GM23338 (cell line): Measurements from ENCODE around the gene KCTD3. TPM values are rescaled to one million over a fixed set of nuclear protein-coding genes. Genes with fewer than 3 reads are reported as not detected.

ENCODE experiments used
- ATAC-seq: fragments of 200-7000 bp; cut with Tn5 transposase; 3 replicates; pipeline ENCODE4 v1.9.1; 2020
- DNase-seq: peaks from one replicate; pipeline ENCODE4 v3.0.0-alpha.2; 2015; ENCODE audit warnings: low spot score
- H2AFZ ChIP-seq: fragments of 200-600 bp; sonication (generic); 2 replicates; pipeline ENCODE4 v1.8.0; 2016; ENCODE audit warnings: antibody characterized with exemption, mild to moderate bottlenecking, moderate library complexity
- H3F3A ChIP-seq: fragments of 200-600 bp; sonication (generic); replicated peaks from 2 replicates; pipeline ENCODE4 v1.8.0; 2017; ENCODE audit warnings: antibody characterized with exemption, mixed run types, low read depth
- H3K27ac ChIP-seq: fragments of 200-600 bp; sonication (generic); 2 replicates; pipeline ENCODE4 v1.6.1; 2016; ENCODE audit warnings: low read depth
- H3K27me3 ChIP-seq: fragments of 200-600 bp; sonication (generic); 2 replicates; pipeline ENCODE4 v1.8.0; 2016; ENCODE audit warnings: mild to moderate bottlenecking, mixed run types, moderate library complexity; ENCODE audit not compliant: insufficient read depth
- H3K36me3 ChIP-seq: fragments of 200-600 bp; sonication (generic); 2 replicates; pipeline ENCODE4 v1.8.0; 2016; ENCODE audit warnings: mild to moderate bottlenecking; ENCODE audit not compliant: insufficient read depth
- H3K4me1 ChIP-seq: fragments of 200-600 bp; sonication (generic); 2 replicates; pipeline ENCODE4 v1.8.0; 2016; ENCODE audit warnings: mild to moderate bottlenecking, moderate library complexity; ENCODE audit not compliant: insufficient read depth
- H3K4me2 ChIP-seq: fragments of 200-600 bp; sonication (generic); 2 replicates; pipeline ENCODE4 v1.7.1; 2017; ENCODE audit warnings: mixed run types
- H3K4me3 ChIP-seq: fragments of 200-600 bp; sonication (generic); 2 replicates; pipeline ENCODE4 v1.6.1; 2016; ENCODE audit warnings: mixed run types
- H3K79me2 ChIP-seq: fragments of 200-600 bp; sonication (generic); replicated peaks from 2 replicates; pipeline ENCODE4 v1.8.0; 2017; ENCODE audit warnings: mild to moderate bottlenecking; ENCODE audit not compliant: insufficient read depth
- H3K9me2 ChIP-seq: fragments of 200-600 bp; sonication (generic); 2 replicates; pipeline ENCODE4 v1.8.0; 2017; ENCODE audit not compliant: insufficient read depth
- H4K20me1 ChIP-seq: fragments of 200-600 bp; sonication (generic); replicated peaks from 2 replicates; pipeline ENCODE4 v1.8.0; 2017; ENCODE audit warnings: mild to moderate bottlenecking; ENCODE audit not compliant: insufficient read depth
- H3K27ac Mint-ChIP-seq: 2 replicates; pipeline ENCODE4 v1.8.0; 2020; ENCODE audit warnings: inconsistent platforms, mild to moderate bottlenecking, moderate library complexity, mixed read lengths
- H3K27me3 Mint-ChIP-seq: 3 replicates; pipeline ENCODE4 v1.8.0; 2022; ENCODE audit warnings: low read depth, mild to moderate bottlenecking, moderate library complexity, mixed read lengths, inconsistent platforms; ENCODE audit not compliant: insufficient read depth, poor library complexity
- H3K36me3 Mint-ChIP-seq: 3 replicates; pipeline ENCODE4 v1.8.0; 2021; ENCODE audit warnings: low read depth, mild to moderate bottlenecking, inconsistent platforms, moderate library complexity, mixed read lengths
- H3K4me1 Mint-ChIP-seq: 3 replicates; pipeline ENCODE4 v1.8.0; 2020; ENCODE audit warnings: mild to moderate bottlenecking, inconsistent platforms, mixed read lengths
- H3K4me3 Mint-ChIP-seq: 3 replicates; pipeline ENCODE4 v1.8.0; 2021; ENCODE audit warnings: moderate library complexity, mild to moderate bottlenecking, inconsistent platforms, mixed read lengths
- H3K9me3 Mint-ChIP-seq: 3 replicates; pipeline ENCODE4 v1.8.0; 2020; ENCODE audit warnings: moderate library complexity, mild to moderate bottlenecking, inconsistent platforms, mixed read lengths
- CREB1 ChIP-seq: fragments of 250-450 bp; sonication (Bioruptor Pico); IDR thresholded peaks from 2 replicates; pipeline ENCODE4 v1.5.0; 2020; ENCODE audit warnings: low read depth, mild to moderate bottlenecking, moderate library complexity
- CTCF ChIP-seq, 2 experiments: fragments of 200-600 bp in 1 of 2; sonication (generic) in 1 of 2; conservative IDR thresholded peaks; 2 replicates each; pipeline versions ENCODE4 v1.5.1 to v1.6.1; 2016 to 2017; ENCODE audit warnings: antibody characterized with exemption in 2 of 2, low read depth in 2 of 2, mild to moderate bottlenecking in 2 of 2, moderate library complexity in 1 of 2
- EZH2 ChIP-seq: fragments of 200-600 bp; sonication (generic); IDR thresholded peaks from one replicate; pipeline ENCODE4 v1.8.0; 2017; ENCODE audit warnings: antibody characterized with exemption, mild to moderate bottlenecking, low read depth; ENCODE audit not compliant: unreplicated experiment
- EZH2phosphoT487 ChIP-seq: fragments of 200-600 bp; sonication (generic); IDR thresholded peaks from one replicate; pipeline ENCODE4 v1.8.1; 2018; ENCODE audit warnings: antibody characterized with exemption; ENCODE audit not compliant: unreplicated experiment
- JUNB ChIP-seq: IDR thresholded peaks from one replicate; pipeline ENCODE4 v1.6.1; 2016; ENCODE audit warnings: antibody characterized with exemption; ENCODE audit not compliant: unreplicated experiment
- NANOG ChIP-seq: IDR thresholded peaks from 2 replicates; pipeline ENCODE4 v1.6.1; 2016; ENCODE audit warnings: antibody characterized with exemption, borderline replicate concordance
- POLR2AphosphoS5 ChIP-seq: IDR thresholded peaks from 2 replicates; pipeline ENCODE4 v1.6.1; 2016; ENCODE audit warnings: antibody characterized with exemption, low read depth
- STAT1 ChIP-seq: IDR thresholded peaks from one replicate; pipeline ENCODE4 v1.6.1; 2016; ENCODE audit warnings: antibody characterized with exemption; ENCODE audit not compliant: unreplicated experiment
- ZNF114 ChIP-seq: fragments of 250-450 bp; sonication (Bioruptor Pico); IDR thresholded peaks from 2 replicates; pipeline ENCODE4 v1.5.0; 2020; ENCODE audit warnings: mild to moderate bottlenecking, moderate library complexity
- ZNF331 ChIP-seq: fragments of 250-450 bp; sonication (Bioruptor Pico); IDR thresholded peaks from 2 replicates; pipeline ENCODE4 v1.5.0; 2020; ENCODE audit warnings: low read depth, mild to moderate bottlenecking, moderate library complexity
- polyA plus RNA-seq: library from polyadenylated mRNA; unstranded; fragments of >200 nt; fragmentation: Nextera tagmentation; extraction: Ambion mirVana; gene quantifications from 2 replicates; pipeline ENCODE4 v1.2.1, GENCODE V29; 2016
- total RNA-seq: library from RNA; depleted of rRNA; stranded (reverse); fragments of >200 nt; shearing (Covaris generic); gene quantifications from 2 replicates; pipeline ENCODE4 v1.2.3, GENCODE V29; 2014
- TF ChIP-seq, protein P1 (sequence below): IDR thresholded peaks from 2 replicates; pipeline ENCODE4 v1.6.1; 2016; ENCODE audit warnings: antibody characterized with exemption
- TF ChIP-seq, protein P2 (sequence below): IDR thresholded peaks from one replicate; pipeline ENCODE4 v1.6.1; 2018; ENCODE audit warnings: antibody characterized with exemption; ENCODE audit not compliant: unreplicated experiment
- TF ChIP-seq, protein P3 (sequence below): fragments of 250-450 bp; sonication (Bioruptor Pico); IDR thresholded peaks from 2 replicates; pipeline ENCODE4 v1.5.0; 2020; ENCODE audit warnings: mild to moderate bottlenecking, moderate library complexity

Gene KCTD3
- total and polyA plus RNA-seq, 2 experiments from 2014 or later: 29.4 to 60.3 TPM

DNA sequence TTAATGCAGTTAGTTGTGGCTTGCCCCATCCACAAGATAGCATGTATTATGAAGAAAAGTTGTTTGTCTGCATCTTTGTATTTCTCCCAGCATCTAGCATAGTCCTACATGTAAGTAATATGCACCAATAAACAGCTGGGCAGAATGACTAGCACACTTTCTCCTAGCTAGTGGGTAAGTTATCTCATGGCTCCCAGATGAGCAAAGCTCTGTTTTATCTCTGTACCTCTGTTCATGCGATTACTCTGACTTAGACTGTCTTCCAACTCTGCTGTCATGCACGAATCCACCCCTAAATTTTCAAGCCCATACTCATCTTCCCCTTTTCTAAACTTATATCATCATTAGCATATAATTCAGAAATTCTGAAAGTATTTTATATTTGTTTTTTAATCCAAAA lies 37.5 kb upstream of the KCTD3 start:
- H3K9me2 ChIP-seq: peaks cover 7% of the 10 kb centered on the region; the same call in 1 of the 2 replicates
- Mint-ChIP-seq H3K27me3 (peaks cover 2% of the 10 kb centered on the region), H3K9me3 (peaks cover 4% of the 10 kb centered on the region; the same call in 1 of the 3 replicates), H3K4me3 (no peak overlapping the region), H3K4me1 (no peaks in the 10 kb centered on the region), H3K27ac (no peak overlapping the region), H3K36me3 (no peaks in the 10 kb centered on the region)
- H4K20me1 ChIP-seq: no peaks in the 10 kb centered on the region
- H3K36me3 ChIP-seq: no peaks in the 10 kb centered on the region
- no peak overlapping the region for H3K4me3 ChIP-seq
- no peak overlapping the region for H2AFZ ChIP-seq
- no peak for TF ChIP-seq STAT1
- no peak for TF ChIP-seq POLR2AphosphoS5
- TF ChIP-seq, protein P1, sequence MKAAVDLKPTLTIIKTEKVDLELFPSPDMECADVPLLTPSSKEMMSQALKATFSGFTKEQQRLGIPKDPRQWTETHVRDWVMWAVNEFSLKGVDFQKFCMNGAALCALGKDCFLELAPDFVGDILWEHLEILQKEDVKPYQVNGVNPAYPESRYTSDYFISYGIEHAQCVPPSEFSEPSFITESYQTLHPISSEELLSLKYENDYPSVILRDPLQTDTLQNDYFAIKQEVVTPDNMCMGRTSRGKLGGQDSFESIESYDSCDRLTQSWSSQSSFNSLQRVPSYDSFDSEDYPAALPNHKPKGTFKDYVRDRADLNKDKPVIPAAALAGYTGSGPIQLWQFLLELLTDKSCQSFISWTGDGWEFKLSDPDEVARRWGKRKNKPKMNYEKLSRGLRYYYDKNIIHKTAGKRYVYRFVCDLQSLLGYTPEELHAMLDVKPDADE: no peak
- TF ChIP-seq, protein P2, sequence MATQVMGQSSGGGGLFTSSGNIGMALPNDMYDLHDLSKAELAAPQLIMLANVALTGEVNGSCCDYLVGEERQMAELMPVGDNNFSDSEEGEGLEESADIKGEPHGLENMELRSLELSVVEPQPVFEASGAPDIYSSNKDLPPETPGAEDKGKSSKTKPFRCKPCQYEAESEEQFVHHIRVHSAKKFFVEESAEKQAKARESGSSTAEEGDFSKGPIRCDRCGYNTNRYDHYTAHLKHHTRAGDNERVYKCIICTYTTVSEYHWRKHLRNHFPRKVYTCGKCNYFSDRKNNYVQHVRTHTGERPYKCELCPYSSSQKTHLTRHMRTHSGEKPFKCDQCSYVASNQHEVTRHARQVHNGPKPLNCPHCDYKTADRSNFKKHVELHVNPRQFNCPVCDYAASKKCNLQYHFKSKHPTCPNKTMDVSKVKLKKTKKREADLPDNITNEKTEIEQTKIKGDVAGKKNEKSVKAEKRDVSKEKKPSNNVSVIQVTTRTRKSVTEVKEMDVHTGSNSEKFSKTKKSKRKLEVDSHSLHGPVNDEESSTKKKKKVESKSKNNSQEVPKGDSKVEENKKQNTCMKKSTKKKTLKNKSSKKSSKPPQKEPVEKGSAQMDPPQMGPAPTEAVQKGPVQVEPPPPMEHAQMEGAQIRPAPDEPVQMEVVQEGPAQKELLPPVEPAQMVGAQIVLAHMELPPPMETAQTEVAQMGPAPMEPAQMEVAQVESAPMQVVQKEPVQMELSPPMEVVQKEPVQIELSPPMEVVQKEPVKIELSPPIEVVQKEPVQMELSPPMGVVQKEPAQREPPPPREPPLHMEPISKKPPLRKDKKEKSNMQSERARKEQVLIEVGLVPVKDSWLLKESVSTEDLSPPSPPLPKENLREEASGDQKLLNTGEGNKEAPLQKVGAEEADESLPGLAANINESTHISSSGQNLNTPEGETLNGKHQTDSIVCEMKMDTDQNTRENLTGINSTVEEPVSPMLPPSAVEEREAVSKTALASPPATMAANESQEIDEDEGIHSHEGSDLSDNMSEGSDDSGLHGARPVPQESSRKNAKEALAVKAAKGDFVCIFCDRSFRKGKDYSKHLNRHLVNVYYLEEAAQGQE: no peak
- TF ChIP-seq EZH2phosphoT487: no peak
- no peak for TF ChIP-seq CTCF (conservative IDR thresholded peaks at IDR 0.05; ENCODE audit: low read depth in 2 of 2)
- TF ChIP-seq ZNF114 (CRISPR knock-in tag): no peak
- TF ChIP-seq, protein P3, sequence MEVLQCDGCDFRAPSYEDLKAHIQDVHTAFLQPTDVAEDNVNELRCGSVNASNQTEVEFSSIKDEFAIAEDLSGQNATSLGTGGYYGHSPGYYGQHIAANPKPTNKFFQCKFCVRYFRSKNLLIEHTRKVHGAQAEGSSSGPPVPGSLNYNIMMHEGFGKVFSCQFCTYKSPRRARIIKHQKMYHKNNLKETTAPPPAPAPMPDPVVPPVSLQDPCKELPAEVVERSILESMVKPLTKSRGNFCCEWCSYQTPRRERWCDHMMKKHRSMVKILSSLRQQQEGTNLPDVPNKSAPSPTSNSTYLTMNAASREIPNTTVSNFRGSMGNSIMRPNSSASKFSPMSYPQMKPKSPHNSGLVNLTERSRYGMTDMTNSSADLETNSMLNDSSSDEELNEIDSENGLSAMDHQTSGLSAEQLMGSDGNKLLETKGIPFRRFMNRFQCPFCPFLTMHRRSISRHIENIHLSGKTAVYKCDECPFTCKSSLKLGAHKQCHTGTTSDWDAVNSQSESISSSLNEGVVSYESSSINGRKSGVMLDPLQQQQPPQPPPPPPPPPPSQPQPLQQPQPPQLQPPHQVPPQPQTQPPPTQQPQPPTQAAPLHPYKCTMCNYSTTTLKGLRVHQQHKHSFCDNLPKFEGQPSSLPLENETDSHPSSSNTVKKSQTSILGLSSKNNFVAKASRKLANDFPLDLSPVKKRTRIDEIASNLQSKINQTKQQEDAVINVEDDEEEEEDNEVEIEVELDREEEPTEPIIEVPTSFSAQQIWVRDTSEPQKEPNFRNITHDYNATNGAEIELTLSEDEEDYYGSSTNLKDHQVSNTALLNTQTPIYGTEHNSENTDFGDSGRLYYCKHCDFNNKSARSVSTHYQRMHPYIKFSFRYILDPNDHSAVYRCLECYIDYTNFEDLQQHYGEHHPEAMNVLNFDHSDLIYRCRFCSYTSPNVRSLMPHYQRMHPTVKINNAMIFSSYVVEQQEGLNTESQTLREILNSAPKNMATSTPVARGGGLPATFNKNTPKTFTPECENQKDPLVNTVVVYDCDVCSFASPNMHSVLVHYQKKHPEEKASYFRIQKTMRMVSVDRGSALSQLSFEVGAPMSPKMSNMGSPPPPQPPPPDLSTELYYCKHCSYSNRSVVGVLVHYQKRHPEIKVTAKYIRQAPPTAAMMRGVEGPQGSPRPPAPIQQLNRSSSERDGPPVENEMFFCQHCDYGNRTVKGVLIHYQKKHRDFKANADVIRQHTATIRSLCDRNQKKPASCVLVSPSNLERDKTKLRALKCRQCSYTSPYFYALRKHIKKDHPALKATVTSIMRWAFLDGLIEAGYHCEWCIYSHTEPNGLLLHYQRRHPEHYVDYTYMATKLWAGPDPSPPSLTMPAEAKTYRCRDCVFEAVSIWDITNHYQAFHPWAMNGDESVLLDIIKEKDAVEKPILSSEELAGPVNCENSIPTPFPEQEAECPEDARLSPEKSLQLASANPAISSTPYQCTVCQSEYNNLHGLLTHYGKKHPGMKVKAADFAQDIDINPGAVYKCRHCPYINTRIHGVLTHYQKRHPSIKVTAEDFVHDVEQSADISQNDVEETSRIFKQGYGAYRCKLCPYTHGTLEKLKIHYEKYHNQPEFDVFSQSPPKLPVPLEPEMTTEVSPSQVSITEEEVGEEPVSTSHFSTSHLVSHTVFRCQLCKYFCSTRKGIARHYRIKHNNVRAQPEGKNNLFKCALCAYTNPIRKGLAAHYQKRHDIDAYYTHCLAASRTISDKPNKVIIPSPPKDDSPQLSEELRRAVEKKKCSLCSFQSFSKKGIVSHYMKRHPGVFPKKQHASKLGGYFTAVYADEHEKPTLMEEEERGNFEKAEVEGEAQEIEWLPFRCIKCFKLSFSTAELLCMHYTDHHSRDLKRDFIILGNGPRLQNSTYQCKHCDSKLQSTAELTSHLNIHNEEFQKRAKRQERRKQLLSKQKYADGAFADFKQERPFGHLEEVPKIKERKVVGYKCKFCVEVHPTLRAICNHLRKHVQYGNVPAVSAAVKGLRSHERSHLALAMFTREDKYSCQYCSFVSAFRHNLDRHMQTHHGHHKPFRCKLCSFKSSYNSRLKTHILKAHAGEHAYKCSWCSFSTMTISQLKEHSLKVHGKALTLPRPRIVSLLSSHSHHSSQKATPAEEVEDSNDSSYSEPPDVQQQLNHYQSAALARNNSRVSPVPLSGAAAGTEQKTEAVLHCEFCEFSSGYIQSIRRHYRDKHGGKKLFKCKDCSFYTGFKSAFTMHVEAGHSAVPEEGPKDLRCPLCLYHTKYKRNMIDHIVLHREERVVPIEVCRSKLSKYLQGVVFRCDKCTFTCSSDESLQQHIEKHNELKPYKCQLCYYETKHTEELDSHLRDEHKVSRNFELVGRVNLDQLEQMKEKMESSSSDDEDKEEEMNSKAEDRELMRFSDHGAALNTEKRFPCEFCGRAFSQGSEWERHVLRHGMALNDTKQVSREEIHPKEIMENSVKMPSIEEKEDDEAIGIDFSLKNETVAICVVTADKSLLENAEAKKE: no peak
- TF ChIP-seq EZH2: no peak
- TF ChIP-seq CREB1 (CRISPR knock-in tag): no peak
- no peak for TF ChIP-seq NANOG
- no peak for TF ChIP-seq ZNF331
- no peak for TF ChIP-seq JUNB
- H3K4me1 ChIP-seq: no peaks in the 10 kb centered on the region
- H3K4me2 ChIP-seq: no peak overlapping the region
- no peaks in the 10 kb centered on the region for H3K27me3 ChIP-seq
- H3F3A ChIP-seq: no peaks in the 10 kb centered on the region
- H3K79me2 ChIP-seq: no peaks in the 10 kb centered on the region
- ATAC-seq (no peak), DNase-seq (no peak)
- no peak overlapping the region for H3K27ac ChIP-seq
